IMR-90 (cell line): ENCODE data around the gene ANKRD44. TPM values are rescaled to one million over a fixed set of nuclear protein-coding genes. Genes with fewer than 3 reads are reported as not detected.
"Not testable (repeated sequence)": the region's sequence is repeated elsewhere in the genome, so short reads cannot be mapped to it uniquely, and the experiment has no call there.

Source experiments
- ATAC-seq: fragments of 200-7000 bp; cut with Tn5 transposase; 2 replicates; pipeline ENCODE4 v1.9.1; 2020; ENCODE audit warnings: low read depth, mild to moderate bottlenecking, moderate library complexity
- BruUV-seq: library from RNA; stranded (reverse); fragments of 400-500 nt; replicated peaks from 2 replicates; lab custom pipeline; 2021; lab: Mats Ljungman, UMichigan
- CTCF ChIA-PET: fragments of 300-600 bp; formaldehyde crosslinking; extraction: SDS; loops from one replicate; lab custom pipeline; 2021; ENCODE audit warnings: antibody characterized with exemption; lab: Yijun Ruan, JAX
- POLR2A ChIA-PET: fragments of 300-600 bp; sonication (Branson Sonifier 250); formaldehyde crosslinking; loops from one replicate; lab custom pipeline; 2022; ENCODE audit warnings: antibody characterized with exemption; ENCODE audit not compliant: unreplicated experiment; lab: Charles Lee
- DNase-seq: peaks from one replicate; pipeline ENCODE4 v3.0.0; 2013
- H2AFZ ChIP-seq: replicated peaks from 2 replicates; pipeline ENCODE3; 2013; ENCODE audit warnings: low read length, mild to moderate bottlenecking; ENCODE audit not compliant: poor library complexity
- H2AK5ac ChIP-seq: 2 replicates; pipeline ENCODE4 v1.6.1; 2013; ENCODE audit warnings: low read depth, low read length, inconsistent platforms
- H2AK9ac ChIP-seq: replicated peaks from 2 replicates; pipeline ENCODE3; 2013; ENCODE audit warnings: mild to moderate bottlenecking, low read depth, low read length, moderate library complexity; ENCODE audit not compliant: poor library complexity
- H2BK120ac ChIP-seq: 2 replicates; pipeline ENCODE4 v1.6.1; 2013; ENCODE audit warnings: low read depth, low read length, inconsistent platforms
- H2BK15ac ChIP-seq: 3 replicates; pipeline ENCODE4 v1.6.1; 2013; ENCODE audit warnings: low read depth, low read length, inconsistent platforms
- H2BK20ac ChIP-seq: 2 replicates; pipeline ENCODE4 v1.6.1; 2013; ENCODE audit warnings: low read depth, mild to moderate bottlenecking, inconsistent platforms, low read length, moderate library complexity
- H2BK5ac ChIP-seq: 2 replicates; pipeline ENCODE4 v1.6.1; 2013; ENCODE audit warnings: mild to moderate bottlenecking, low read depth, low read length, inconsistent platforms; ENCODE audit not compliant: poor library complexity, severe bottlenecking
- H3K14ac ChIP-seq: replicated peaks from 2 replicates; pipeline ENCODE4 v1.6.1; 2013; ENCODE audit warnings: low read depth, low read length, inconsistent platforms
- H3K18ac ChIP-seq: 2 replicates; pipeline ENCODE4 v1.6.1; 2013; ENCODE audit warnings: low read depth, low read length, control low read depth
- H3K23ac ChIP-seq: 2 replicates; pipeline ENCODE4 v1.6.1; 2013; ENCODE audit warnings: low read depth, low read length, inconsistent platforms
- H3K27ac ChIP-seq: 2 replicates; pipeline ENCODE4 v1.5.1; 2013; ENCODE audit warnings: mild to moderate bottlenecking, control low read depth, low read length; ENCODE audit not compliant: insufficient read depth
- H3K27me3 ChIP-seq: 2 replicates; pipeline ENCODE4 v1.6.1; 2013; ENCODE audit warnings: low read length; ENCODE audit not compliant: control insufficient read depth, insufficient read depth
- H3K36me3 ChIP-seq: 2 replicates; pipeline ENCODE4 v1.6.1; 2013; ENCODE audit warnings: low read length, mixed read lengths; ENCODE audit not compliant: control insufficient read depth, insufficient read depth
- H3K4ac ChIP-seq: 2 replicates; pipeline ENCODE4 v1.6.1; 2013; ENCODE audit warnings: low read depth, low read length, inconsistent platforms
- H3K4me1 ChIP-seq: 2 replicates; pipeline ENCODE4 v1.6.1; 2013; ENCODE audit warnings: low read length, mixed read lengths; ENCODE audit not compliant: control insufficient read depth, insufficient read depth
- H3K4me2 ChIP-seq: 2 replicates; pipeline ENCODE4 v1.6.1; 2013; ENCODE audit warnings: low read depth, mild to moderate bottlenecking, control low read depth, low read length, moderate library complexity
- H3K4me3 ChIP-seq: 2 replicates; pipeline ENCODE4 v1.5.1; 2013; ENCODE audit warnings: low read depth, mild to moderate bottlenecking, control low read depth, low read length, moderate library complexity; ENCODE audit not compliant: insufficient read depth
- H3K56ac ChIP-seq: 2 replicates; pipeline ENCODE4 v1.6.1; 2013; ENCODE audit warnings: low read length, inconsistent platforms; ENCODE audit not compliant: insufficient read depth; ENCODE audit errors: extremely low read depth
- H3K79me1 ChIP-seq, 2 experiments: 2 replicates each; pipeline ENCODE4 v1.6.1; 2013; ENCODE audit warnings: low read length in 2 of 2, inconsistent platforms in 1 of 2, low read depth in 1 of 2
- H3K9ac ChIP-seq: 2 replicates; pipeline ENCODE4 v1.6.1; 2013; ENCODE audit warnings: low read depth, low read length, control low read depth
- H3K9me1 ChIP-seq: 2 replicates; pipeline ENCODE4 v1.6.1; 2013; ENCODE audit warnings: low read length, inconsistent platforms; ENCODE audit not compliant: insufficient read depth
- H3K9me3 ChIP-seq: 2 replicates; pipeline ENCODE4 v1.6.1; 2013; ENCODE audit warnings: low read length; ENCODE audit not compliant: control insufficient read depth, insufficient read depth
- H4K20me1 ChIP-seq: 2 replicates; pipeline ENCODE4 v1.6.1; 2013; ENCODE audit warnings: low read length, inconsistent platforms; ENCODE audit not compliant: insufficient read depth
- H4K5ac ChIP-seq: 2 replicates; pipeline ENCODE4 v1.6.1; 2013; ENCODE audit warnings: mild to moderate bottlenecking, low read depth, low read length, control low read depth
- H4K8ac ChIP-seq, 2 experiments: 2 replicates each; pipeline ENCODE4 v1.6.1; 2013; ENCODE audit warnings: low read depth in 2 of 2, low read length in 2 of 2, control low read depth in 1 of 2, inconsistent platforms in 1 of 2
- H4K91ac ChIP-seq: 2 replicates; pipeline ENCODE4 v1.6.1; 2013; ENCODE audit warnings: low read depth, low read length, inconsistent platforms; ENCODE audit not compliant: insufficient read depth
- WGBS, 2 experiments: methylation state at CpG; one replicate each; pipeline versions ENCODE4 v1.1.5 to v1.1.7; 2013; ENCODE audit warnings: missing lambda C conversion rate in 2 of 2; ENCODE audit not compliant: insufficient read length in 1 of 2; ENCODE audit errors: extremely low coverage in 2 of 2; 5-methylcytosine and 5-hydroxymethylcytosine counted together
- dilution Hi-C: fragments of 300-500 bp; cut with HindIII; formaldehyde crosslinking; loops from one replicate; pipeline ENCODE4 v1.14.3; 2018; ENCODE audit warnings: low sequenced_read_pairs; ENCODE audit not compliant: unreplicated experiment
- in situ Hi-C: fragments of 300-500 bp; cut with MboI; formaldehyde crosslinking; loops from 3 replicates; pipeline ENCODE4 v1.14.3; 2019; ENCODE audit warnings: low sequenced_read_pairs, inconsistent platforms, mixed read lengths
- intact Hi-C: fragments of 100-400 bp; cut with micrococcal nuclease; formaldehyde crosslinking; loops from 2 replicates; pipeline ENCODE4 v1.10.0; 2022
- polyA plus RNA-seq, 3 experiments: library from polyadenylated mRNA; depleted of rRNA; stranded (reverse); fragments of >200 nt; gene quantifications; 2 replicates each; pipeline ENCODE4 v1.2.3, GENCODE V29; 2012; ENCODE audit warnings: low replicate concordance in 1 of 3
- total RNA-seq: library from RNA; depleted of rRNA; stranded (reverse); fragments of >200 nt; gene quantifications from 2 replicates; pipeline ENCODE4 v1.2.3, GENCODE V29; 2012

Gene ANKRD44
- total and polyA plus RNA-seq, 2 of the 4 experiments (the other 2 are of a cell fraction) = 5.2 to 15.6 TPM

- H2BK15ac ChIP-seq, H3K4me1 ChIP-seq, H3K9ac ChIP-seq, H3K18ac ChIP-seq, H3K27me3 ChIP-seq, POLR2A ChIA-PET, H2BK5ac ChIP-seq, H4K91ac ChIP-seq, H2BK120ac ChIP-seq, ATAC-seq, H3K79me1 ChIP-seq, in situ Hi-C loops, H3K14ac ChIP-seq, H4K8ac ChIP-seq, dilution Hi-C loops, H2BK20ac ChIP-seq, H3K4me3 ChIP-seq, H2AK5ac ChIP-seq, H3K4me2 ChIP-seq, H3K56ac ChIP-seq, H3K4ac ChIP-seq, H4K20me1 ChIP-seq, H3K9me1 ChIP-seq, H2AFZ ChIP-seq, H3K9me3 ChIP-seq, H4K5ac ChIP-seq, intact Hi-C loops, H2AK9ac ChIP-seq, DNase-seq, H3K23ac ChIP-seq, H3K27ac ChIP-seq, H3K36me3 ChIP-seq, BruUV-seq: not testable (repeated sequence)
- CTCF ChIA-PET = interaction anchor here (1.2 kb wide), 1 partner anchor 93 kb away, joined by 3 read pairs; no protein-coding TSS in a partner anchor
- no CpG with 5 or more reads among the region's 2 CpGs for WGBS, 2 experiments
Measured at GRCh38 chr2:197020921-197021320, 289.7 kb downstream of the ANKRD44 start.
